RWPE2 (cell line): Measurements from ENCODE around the gene CCDC8.

ENCODE experiments used
- ATAC-seq: fragments of 200-7000 bp; cut with Tn5 transposase; 3 replicates; pipeline ENCODE4 v1.9.1; 2021; ENCODE audit warnings: low read depth
- DNase-seq: peaks from one replicate; pipeline ENCODE4 v3.0.0-alpha.2; 2020; ENCODE audit warnings: low spot score
- H3K27ac ChIP-seq: fragments of 450-650 bp; 2 replicates; pipeline ENCODE4 v1.5.1; 2017; ENCODE audit warnings: mild to moderate bottlenecking; ENCODE audit not compliant: poor library complexity, severe bottlenecking
- H3K27me3 ChIP-seq: fragments of 250-450 bp; sonication (Bioruptor Pico); 2 replicates; pipeline ENCODE4 v1.5.1; 2021; ENCODE audit warnings: mild to moderate bottlenecking, moderate library complexity; ENCODE audit not compliant: insufficient read depth, poor library complexity, severe bottlenecking
- H3K36me3 ChIP-seq: fragments of 250-450 bp; sonication (Bioruptor Pico); 2 replicates; pipeline ENCODE4 v1.5.1; 2020; ENCODE audit warnings: low read depth, mild to moderate bottlenecking, moderate library complexity
- H3K4me1 ChIP-seq: fragments of 250-450 bp; sonication (Bioruptor Pico); 2 replicates; pipeline ENCODE4 v1.5.1; 2021; ENCODE audit warnings: mild to moderate bottlenecking, moderate library complexity; ENCODE audit not compliant: insufficient read depth, poor library complexity, severe bottlenecking
- H3K4me3 ChIP-seq: fragments of 250-450 bp; sonication (Bioruptor Pico); 2 replicates; pipeline ENCODE4 v1.5.1; 2021; ENCODE audit warnings: mild to moderate bottlenecking, moderate library complexity; ENCODE audit not compliant: severe bottlenecking
- H3K9me3 ChIP-seq: fragments of 250-450 bp; sonication (Bioruptor Pico); 2 replicates; pipeline ENCODE4 v1.5.1; 2021; ENCODE audit warnings: mild to moderate bottlenecking, moderate library complexity; ENCODE audit not compliant: severe bottlenecking
- CTCF ChIP-seq: fragments of 450-650 bp; IDR thresholded peaks from one replicate; pipeline ENCODE4 v1.5.1; 2017; ENCODE audit warnings: mild to moderate bottlenecking, moderate library complexity; ENCODE audit not compliant: poor library complexity, severe bottlenecking

CCDC8 gene

DNA sequence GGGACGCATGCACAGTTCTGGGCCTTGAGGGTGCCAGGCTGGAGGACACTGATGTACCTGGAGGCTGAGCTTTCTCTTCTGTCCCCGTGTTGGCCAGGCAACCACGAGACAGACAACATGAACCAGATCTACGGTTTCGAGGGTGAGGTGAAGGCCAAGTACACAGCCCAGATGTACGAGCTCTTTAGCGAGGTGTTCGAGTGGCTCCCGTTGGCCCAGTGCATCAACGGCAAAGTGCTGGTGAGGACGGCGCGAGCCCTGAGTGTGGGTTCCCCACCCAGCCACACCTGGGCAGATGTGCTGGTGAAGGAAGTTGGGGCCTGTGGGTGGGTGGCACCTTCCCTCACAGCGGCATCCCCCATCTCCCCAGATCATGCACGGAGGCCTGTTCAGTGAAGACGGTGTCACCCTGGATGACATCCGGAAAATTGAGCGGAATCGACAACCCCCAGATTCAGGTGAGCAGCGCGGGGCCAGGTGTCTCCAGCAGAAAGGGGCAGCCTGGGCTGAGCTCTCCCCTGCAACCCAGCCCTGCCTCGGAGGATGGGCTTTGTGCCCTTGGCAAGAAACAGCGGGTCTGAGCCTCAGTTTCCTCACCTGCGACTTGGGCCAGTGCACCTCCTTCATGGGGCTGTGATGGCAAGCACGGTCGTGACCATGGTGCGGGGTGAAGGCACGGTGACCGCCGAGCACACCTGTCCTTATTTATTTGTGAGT, 26.2 kb downstream of the CCDC8 start:
- H3K27me3 ChIP-seq, result no peaks in the 10 kb centered on the region
- no peak overlapping the region for H3K4me3 ChIP-seq
- no peak overlapping the region for H3K27ac ChIP-seq
- peaks cover 87% of the 10 kb centered on the region for H3K36me3 ChIP-seq
- DNase-seq (peak; percentile 47), ATAC-seq (no peak)
- TF ChIP-seq CTCF, result no peak
- H3K9me3 ChIP-seq, result no peaks in the 10 kb centered on the region
- no peaks in the 10 kb centered on the region for H3K4me1 ChIP-seq

DNA sequence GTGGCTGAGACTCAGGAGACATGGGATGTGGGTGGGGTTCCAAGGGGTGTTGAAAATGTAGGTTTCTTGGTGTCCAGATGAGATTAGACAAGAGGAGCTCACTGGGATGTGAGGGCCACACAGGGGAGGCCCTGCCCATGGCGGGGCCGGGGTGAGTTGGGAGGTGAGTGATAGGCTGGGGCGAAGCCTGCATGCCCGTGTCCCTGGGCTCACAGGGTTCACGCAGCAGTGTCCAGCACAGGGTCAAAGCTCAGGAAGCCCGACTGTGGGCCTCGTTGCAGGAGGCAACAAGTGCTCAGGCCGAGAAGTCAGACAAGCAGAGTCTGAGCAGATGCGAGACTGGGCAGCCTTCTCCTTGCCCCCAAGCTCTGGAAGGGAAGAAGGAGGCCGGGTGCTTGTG, 27.2 kb downstream of the CCDC8 start:
- peaks cover 92% of the 10 kb centered on the region for H3K36me3 ChIP-seq
- H3K27ac ChIP-seq, result no peak overlapping the region

DNA sequence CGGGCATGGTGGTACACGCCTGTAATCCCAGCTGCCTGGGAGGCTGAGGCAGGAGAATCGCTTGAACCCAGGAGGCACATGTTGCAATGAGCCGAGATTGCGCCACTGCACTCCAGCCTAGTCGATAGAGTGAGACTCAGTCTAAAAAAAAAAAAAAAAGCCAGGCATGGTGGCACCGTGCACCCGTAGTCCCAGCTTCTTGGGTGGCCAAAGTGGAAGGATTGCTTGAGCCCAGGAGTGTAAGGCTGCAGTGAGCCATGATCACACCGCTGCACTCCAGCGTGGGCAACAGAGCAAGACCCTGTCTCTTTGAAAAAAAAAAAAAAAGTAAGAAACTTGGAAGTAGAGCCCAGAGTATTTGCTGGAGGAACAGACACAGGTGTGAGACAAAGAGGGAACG, 27.7 kb downstream of the CCDC8 start:
- Histone ChIP-seq H3K4me1 (no peaks in the 10 kb centered on the region), H3K27me3 (no peaks in the 10 kb centered on the region), H3K4me3 (no peak overlapping the region), H3K9me3 (no peaks in the 10 kb centered on the region), H3K36me3 (peaks cover 92% of the 10 kb centered on the region), H3K27ac (no peak overlapping the region)
- DNase-seq (no peak), ATAC-seq (no peak)
- TF ChIP-seq CTCF, result no peak

More for the DNA sequence above, 27.2 kb downstream of the CCDC8 start:
- TF ChIP-seq CTCF, result no peak
- H3K27me3 ChIP-seq, result no peaks in the 10 kb centered on the region
- no peak for ATAC-seq
- H3K4me3 ChIP-seq, result no peak overlapping the region
- no peaks in the 10 kb centered on the region for H3K9me3 ChIP-seq
- no peaks in the 10 kb centered on the region for H3K4me1 ChIP-seq
- peak; percentile 36 for DNase-seq

DNA sequence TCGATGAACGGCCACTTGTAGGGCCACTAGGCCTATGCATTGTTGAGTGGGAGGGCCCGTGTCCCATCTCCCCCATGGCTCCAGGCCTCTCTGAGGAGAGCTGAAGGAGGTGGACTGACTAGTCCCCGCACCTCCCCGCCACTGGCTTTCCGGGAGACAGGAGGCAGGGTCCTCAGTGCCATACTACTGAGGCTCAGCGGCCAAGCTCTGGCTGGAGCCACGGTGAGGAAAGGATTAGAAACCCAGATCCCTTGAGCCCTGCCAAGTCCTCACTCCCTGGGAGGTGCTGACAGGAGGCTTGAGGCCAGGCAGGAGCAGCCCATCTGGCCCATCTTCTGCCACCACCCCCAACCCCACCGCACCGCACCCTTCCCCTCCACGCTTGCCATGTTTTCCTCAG, 29.0 kb downstream of the CCDC8 start:
- no peak overlapping the region for H3K4me3 ChIP-seq
- DNase-seq, result peak; percentile 44
- peaks cover 91% of the 10 kb centered on the region for H3K36me3 ChIP-seq
- H3K27me3 ChIP-seq, result no peaks in the 10 kb centered on the region
- no peaks in the 10 kb centered on the region for H3K9me3 ChIP-seq
- no peaks in the 10 kb centered on the region for H3K4me1 ChIP-seq
- TF ChIP-seq CTCF, result no peak
- ATAC-seq, result no peak
- no peak overlapping the region for H3K27ac ChIP-seq

- Histone ChIP-seq H3K4me1 (no peaks in the 10 kb centered on the region), H3K9me3 (no peaks in the 10 kb centered on the region), H3K4me3 (no peak overlapping the region), H3K27me3 (no peaks in the 10 kb centered on the region), H3K27ac (no peak overlapping the region), H3K36me3 (peaks cover 91% of the 10 kb centered on the region)
- TF ChIP-seq CTCF, result no peak
- peak; percentile 34 for DNase-seq
- ATAC-seq, result no peak
Measured at GRCh38 chr19:46383846-46384245, 29.5 kb downstream of the CCDC8 start.
